H9 (cell line): ENCODE results near the gene MRPL54. TPM values are rescaled to one million over a fixed set of nuclear protein-coding genes. Genes with fewer than 3 reads are reported as not detected.

Experiments used
- DNase-seq: peaks from one replicate; pipeline ENCODE4 v3.0.0-alpha.2; 2017
- H2AFZ ChIP-seq: one replicate; pipeline ENCODE4 v1.6.1; 2013; ENCODE audit warnings: mild to moderate bottlenecking, low read length, control low read depth, moderate library complexity
- H2AK5ac ChIP-seq: 2 replicates; pipeline ENCODE4 v1.6.1; 2013; ENCODE audit warnings: low read length, control low read depth, mixed read lengths; ENCODE audit not compliant: insufficient read length
- H2BK120ac ChIP-seq: one replicate; pipeline ENCODE4 v1.6.1; 2013; ENCODE audit warnings: low read depth, mild to moderate bottlenecking, low read length, control low read depth, inconsistent platforms; ENCODE audit not compliant: poor library complexity, severe bottlenecking
- H2BK12ac ChIP-seq: 2 replicates; pipeline ENCODE4 v1.6.1; 2013; ENCODE audit warnings: low read length, control low read depth, mixed read lengths, low read depth; ENCODE audit not compliant: insufficient read length
- H2BK15ac ChIP-seq: 2 replicates; pipeline ENCODE4 v1.6.1; 2013; ENCODE audit warnings: low read depth, low read length, control low read depth
- H2BK20ac ChIP-seq: one replicate; pipeline ENCODE4 v1.6.1; 2013; ENCODE audit warnings: low read depth, mild to moderate bottlenecking, low read length, control low read depth, inconsistent platforms; ENCODE audit not compliant: poor library complexity, severe bottlenecking
- H2BK5ac ChIP-seq: 2 replicates; pipeline ENCODE4 v1.6.1; 2013; ENCODE audit warnings: low read length, control low read depth, mixed read lengths; ENCODE audit not compliant: insufficient read length
- H3K14ac ChIP-seq: 2 replicates; pipeline ENCODE4 v1.6.1; 2013; ENCODE audit warnings: low read length, control low read depth; ENCODE audit not compliant: insufficient read depth
- H3K18ac ChIP-seq: 2 replicates; pipeline ENCODE4 v1.6.1; 2013; ENCODE audit warnings: low read depth, mild to moderate bottlenecking, mixed read lengths, low read length, control low read depth; ENCODE audit not compliant: insufficient read length
- H3K23ac ChIP-seq: 2 replicates; pipeline ENCODE4 v1.6.1; 2013; ENCODE audit warnings: low read length, control low read depth, mixed read lengths, low read depth; ENCODE audit not compliant: insufficient read length
- H3K23me2 ChIP-seq: 2 replicates; pipeline ENCODE4 v1.6.1; 2013; ENCODE audit warnings: low read depth, mild to moderate bottlenecking, mixed read lengths, low read length, control low read depth; ENCODE audit not compliant: insufficient read length, poor library complexity, severe bottlenecking
- H3K27ac ChIP-seq: 2 replicates; pipeline ENCODE4 v1.5.1; 2013; ENCODE audit warnings: low read length, control low read depth, mixed read lengths, low read depth; ENCODE audit not compliant: insufficient read length
- H3K27me3 ChIP-seq: 2 replicates; pipeline ENCODE4 v1.6.1; 2013; ENCODE audit warnings: low read length, control low read depth, inconsistent platforms; ENCODE audit not compliant: insufficient read depth
- H3K4ac ChIP-seq: 2 replicates; pipeline ENCODE4 v1.6.1; 2013; ENCODE audit warnings: low read depth, mild to moderate bottlenecking, control low read depth, inconsistent platforms, low read length, moderate library complexity
- H3K4me1 ChIP-seq: 2 replicates; pipeline ENCODE4 v1.6.1; 2013; ENCODE audit warnings: low read length, control low read depth, inconsistent platforms; ENCODE audit not compliant: insufficient read depth
- H3K4me2 ChIP-seq: 2 replicates; pipeline ENCODE4 v1.6.1; 2013; ENCODE audit warnings: low read length, control low read depth, mixed read lengths; ENCODE audit not compliant: insufficient read length, insufficient read depth
- H3K56ac ChIP-seq: 2 replicates; pipeline ENCODE4 v1.6.1; 2013; ENCODE audit warnings: low read depth, mild to moderate bottlenecking, mixed read lengths, low read length, control low read depth; ENCODE audit not compliant: insufficient read length
- H3K79me1 ChIP-seq: 2 replicates; pipeline ENCODE4 v1.6.1; 2013; ENCODE audit warnings: low read depth, mild to moderate bottlenecking, moderate library complexity, low read length, control low read depth, inconsistent platforms; ENCODE audit not compliant: insufficient read depth, poor library complexity, severe bottlenecking
- H3K79me2 ChIP-seq: 2 replicates; pipeline ENCODE4 v1.6.1; 2013; ENCODE audit warnings: low read length, control low read depth, inconsistent platforms; ENCODE audit not compliant: insufficient read depth
- H3K9ac ChIP-seq: 2 replicates; pipeline ENCODE4 v1.6.1; 2013; ENCODE audit warnings: low read length, control low read depth, mixed read lengths; ENCODE audit not compliant: insufficient read length; ENCODE audit errors: extremely low read depth
- H3K9me3 ChIP-seq: one replicate; pipeline ENCODE4 v1.6.1; 2013; ENCODE audit warnings: low read depth, low read length, inconsistent platforms; ENCODE audit not compliant: control insufficient read depth
- H3T11ph ChIP-seq: one replicate; pipeline ENCODE4 v1.6.1; 2013; ENCODE audit warnings: mild to moderate bottlenecking, low read length, control low read depth, inconsistent platforms
- H4K20me1 ChIP-seq: one replicate; pipeline ENCODE4 v1.6.1; 2013; ENCODE audit not compliant: control insufficient read depth, insufficient read length, insufficient read depth
- H4K5ac ChIP-seq: 2 replicates; pipeline ENCODE4 v1.6.1; 2013; ENCODE audit warnings: low read depth, mild to moderate bottlenecking, mixed read lengths, low read length, control low read depth; ENCODE audit not compliant: insufficient read length
- H4K8ac ChIP-seq: replicated peaks from 2 replicates; pipeline ENCODE4 v1.6.1; 2013; ENCODE audit warnings: low read length, control low read depth, mixed read lengths, low read depth; ENCODE audit not compliant: insufficient read length
- H4K91ac ChIP-seq: 2 replicates; pipeline ENCODE4 v1.6.1; 2013; ENCODE audit warnings: low read depth, mild to moderate bottlenecking, moderate library complexity, mixed read lengths, low read length, control low read depth; ENCODE audit not compliant: insufficient read length
- H3K27ac Mint-ChIP-seq, 3 experiments: 2 replicates in 2 of 3; 3 replicates in 1 of 3; pipeline ENCODE4 v1.8.0; 2020 to 2021; ENCODE audit warnings: mixed read lengths in 3 of 3, mild to moderate bottlenecking in 1 of 3, moderate library complexity in 1 of 3
- H3K27me3 Mint-ChIP-seq: 2 replicates; pipeline ENCODE4 v1.8.0; 2021; ENCODE audit warnings: low read depth, mild to moderate bottlenecking, moderate library complexity, mixed read lengths
- H3K36me3 Mint-ChIP-seq, 3 experiments: 2 replicates in 2 of 3; 3 replicates in 1 of 3; pipeline ENCODE4 v1.8.0; 2020 to 2021; ENCODE audit warnings: low read depth in 3 of 3, mixed read lengths in 3 of 3; ENCODE audit not compliant: insufficient read depth in 1 of 3
- H3K4me1 Mint-ChIP-seq, 2 experiments: 2 replicates each; pipeline ENCODE4 v1.8.0; 2020; ENCODE audit warnings: mixed read lengths in 2 of 2
- H3K4me3 Mint-ChIP-seq, 2 experiments: 2 replicates in 1 of 2; 3 replicates in 1 of 2; pipeline ENCODE4 v1.8.0; 2020 to 2021; ENCODE audit warnings: mild to moderate bottlenecking in 2 of 2, mixed read lengths in 2 of 2, moderate library complexity in 1 of 2
- H3K9me3 Mint-ChIP-seq, 2 experiments: 2 replicates in 1 of 2; 3 replicates in 1 of 2; pipeline ENCODE4 v1.8.0; 2020; ENCODE audit warnings: mild to moderate bottlenecking in 2 of 2, mixed read lengths in 2 of 2, moderate library complexity in 1 of 2
- CTCF ChIP-seq: fragments of 200-600 bp; sonication (generic); conservative IDR thresholded peaks from 3 replicates; pipeline ENCODE4 v1.8.0; 2021; ENCODE audit warnings: antibody characterized with exemption, mild to moderate bottlenecking
- WGBS: extraction: QIAGEN DNeasy Blood & Tissue Kit; methylation state at CpG from one replicate; pipeline ENCODE4 v1.1.7; 2013; ENCODE audit warnings: missing lambda C conversion rate, low lambda C conversion rate, mixed read lengths; ENCODE audit not compliant: insufficient read length; ENCODE audit errors: extremely low coverage; 5-methylcytosine and 5-hydroxymethylcytosine counted together
- long read RNA-seq: library from polyadenylated mRNA; unstranded; transcript quantifications from one replicate; pipeline ENCODE4 v2.0.0, GENCODE V29; 2020
- total RNA-seq: library from RNA; stranded (reverse); gene quantifications from 2 replicates; pipeline ENCODE4 v1.2.1, GENCODE V29; 2021

The MRPL54 gene
- total RNA-seq, result 60.0 and 65.5 TPM in 2 replicates
- long read RNA-seq, transcript MRPL54-201 (3 exons, 626 nt), result major isoform, 19 of 22 reads
- long read RNA-seq, partial matches to known transcripts, result 0 of 22 reads
- long read RNA-seq, other reads (novel, unspliced or antisense), result 3 of 22 reads

DNA sequence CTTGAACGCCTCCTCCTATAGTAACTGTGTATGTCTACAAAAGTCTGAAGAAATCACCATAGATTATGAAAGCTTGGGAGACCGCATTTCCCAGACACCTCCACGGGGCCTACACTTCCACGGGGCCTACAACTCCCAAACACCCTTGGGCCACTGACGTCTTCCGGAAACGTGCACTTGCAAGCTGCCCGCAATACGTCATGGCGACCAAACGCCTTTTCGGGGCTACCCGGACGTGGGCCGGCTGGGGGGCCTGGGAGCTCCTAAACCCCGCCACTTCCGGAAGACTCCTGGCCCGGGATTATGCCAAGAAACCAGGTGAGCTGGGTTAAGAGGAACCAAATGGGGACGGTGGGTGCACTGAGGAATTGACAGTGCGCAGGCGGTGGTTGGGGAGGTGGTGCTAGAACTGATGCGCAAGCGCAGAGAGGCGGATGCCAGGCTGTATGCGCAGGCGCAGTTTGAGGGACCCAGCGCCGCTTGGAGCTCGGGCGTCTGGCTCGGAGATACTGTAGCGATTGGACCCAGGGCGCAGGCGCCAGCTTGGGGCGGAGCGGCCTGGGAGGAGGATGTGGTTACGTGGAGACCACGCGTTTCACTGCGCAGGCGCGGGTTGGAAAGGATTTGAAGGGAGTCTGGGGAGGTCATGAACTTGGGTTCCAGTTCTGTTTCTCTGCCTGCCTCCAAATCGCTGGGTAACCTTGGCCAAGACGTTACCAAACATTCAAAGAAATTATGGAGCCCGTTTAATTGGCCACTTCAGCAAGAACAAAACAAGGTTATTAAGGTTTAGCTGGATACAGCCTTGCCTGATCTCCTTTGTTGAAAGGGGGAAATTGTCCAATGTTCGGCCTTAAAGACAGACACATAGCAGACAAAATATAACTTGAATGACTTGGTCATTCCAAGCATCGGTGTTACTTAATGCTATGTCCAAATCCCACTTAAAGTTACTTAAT is at the start of gene MRPL54:
TSS of gene MRPL54 (plus strand) at position 182 of the 959 bp plus-strand sequence. CDS start at position 201, 19 bp downstream.
- Mint-ChIP-seq H3K36me3 (peaks cover 3 to 25% (median 19%) of the 10 kb centered on the region in 3 experiments; a peak in 5 of 7 replicates), H3K4me3 (peak within 1 kb of the TSS; percentile 92 to 96), H3K9me3 (no peaks in the 10 kb centered on the region; a peak in 1 of 5 replicates), H3K27ac (peak within 1 kb of the TSS; percentile 96 to 99 (median 98)), H3K4me1 (peaks cover 4 to 14% of the 10 kb centered on the region in 2 experiments; a peak in 3 of 4 replicates), H3K27me3 (no peaks in the 10 kb centered on the region)
- no peak within 1 kb of the TSS for H2BK12ac ChIP-seq
- no peak within 1 kb of the TSS for H3K4ac ChIP-seq
- DNase-seq, result peak; percentile 99
- no peak within 1 kb of the TSS for H3K23ac ChIP-seq
- H2AFZ ChIP-seq, result peak within 1 kb of the TSS; percentile 56
- no peak for TF ChIP-seq CTCF
- no peaks in the 10 kb centered on the region for H3K27me3 ChIP-seq
- no peaks in the 10 kb centered on the region for H4K20me1 ChIP-seq
- peak within 1 kb of the TSS; percentile 62 for H3K9ac ChIP-seq
- no peak within 1 kb of the TSS for H2AK5ac ChIP-seq
- H4K5ac ChIP-seq, result no peak within 1 kb of the TSS
- H3K23me2 ChIP-seq, result peaks cover 4% of the 10 kb centered on the region
- no peaks in the 10 kb centered on the region for H3K4me1 ChIP-seq
- no peak within 1 kb of the TSS for H3T11ph ChIP-seq
- no CpG with 5 or more reads among the region's 47 CpGs for WGBS
- H2BK20ac ChIP-seq, result no peak within 1 kb of the TSS
- H3K56ac ChIP-seq, result no peak within 1 kb of the TSS
- no peaks in the 10 kb centered on the region for H3K79me2 ChIP-seq
- H2BK120ac ChIP-seq, result no peak within 1 kb of the TSS
- no peak within 1 kb of the TSS for H2BK5ac ChIP-seq
- H3K27ac ChIP-seq, result no peak within 1 kb of the TSS
- no peak within 1 kb of the TSS for H4K8ac ChIP-seq
- peak within 1 kb of the TSS; percentile 81 for H3K4me2 ChIP-seq
- H4K91ac ChIP-seq, result no peak within 1 kb of the TSS
- no peaks in the 10 kb centered on the region for H3K9me3 ChIP-seq
- no peak within 1 kb of the TSS for H2BK15ac ChIP-seq
- H3K14ac ChIP-seq, result peak within 1 kb of the TSS; percentile 94
- H3K18ac ChIP-seq, result peak within 1 kb of the TSS; percentile 95
- peaks cover 5% of the 10 kb centered on the region for H3K79me1 ChIP-seq
